ENCODE data around the gene COMTD1.

- TF ChIP-seq EZH2phosphoT487 (IDR thresholded peaks at IDR 0.05; ENCODE audit: insufficient read depth, low read depth): no peak
- no peak for TF ChIP-seq EZH2 (IDR thresholded peaks at IDR 0.05; ENCODE audit: insufficient read depth, poor library complexity, severe bottlenecking)
Observed at GRCh38 chr10:75203724-75204123, 32.0 kb downstream of the COMTD1 start.
